GM23248 (cell line): Measurements from ENCODE around the gene OR51E2. TPM values are rescaled to one million over a fixed set of nuclear protein-coding genes. Genes with fewer than 3 reads are reported as not detected.

ENCODE experiments used
- DNase-seq: peaks from one replicate; pipeline ENCODE4 v3.0.0-alpha.2; 2015
- H2AFZ ChIP-seq: fragments of 200-600 bp; sonication (generic); 2 replicates; pipeline ENCODE4 v1.6.1; 2016; ENCODE audit warnings: antibody characterized with exemption
- H3F3A ChIP-seq: fragments of 200-600 bp; sonication (generic); 2 replicates; pipeline ENCODE4 v1.6.1; 2016; ENCODE audit warnings: mild to moderate bottlenecking, antibody characterized with exemption, mixed run types; ENCODE audit not compliant: insufficient read depth
- H3K27ac ChIP-seq: fragments of 200-600 bp; sonication (generic); 2 replicates; pipeline ENCODE4 v1.5.1; 2016; ENCODE audit warnings: mild to moderate bottlenecking
- H3K27me3 ChIP-seq: fragments of 200-600 bp; sonication (generic); replicated peaks from 2 replicates; pipeline ENCODE4 v1.6.1; 2016; ENCODE audit warnings: mild to moderate bottlenecking; ENCODE audit not compliant: insufficient read depth
- H3K36me3 ChIP-seq: fragments of 200-600 bp; sonication (generic); 2 replicates; pipeline ENCODE4 v1.6.1; 2016; ENCODE audit warnings: low read depth, mild to moderate bottlenecking
- H3K4me1 ChIP-seq: fragments of 200-600 bp; sonication (generic); 2 replicates; pipeline ENCODE4 v1.6.1; 2016; ENCODE audit warnings: mild to moderate bottlenecking; ENCODE audit not compliant: insufficient read depth
- H3K4me2 ChIP-seq: fragments of 200-600 bp; sonication (generic); one replicate; pipeline ENCODE4 v1.6.1; 2016; ENCODE audit warnings: mild to moderate bottlenecking; ENCODE audit not compliant: unreplicated experiment
- H3K4me3 ChIP-seq: fragments of 200-600 bp; sonication (generic); 2 replicates; pipeline ENCODE4 v1.5.1; 2016; ENCODE audit warnings: mild to moderate bottlenecking
- H3K79me2 ChIP-seq: fragments of 200-600 bp; sonication (generic); 2 replicates; pipeline ENCODE4 v1.6.1; 2016; ENCODE audit warnings: mild to moderate bottlenecking; ENCODE audit not compliant: insufficient read depth
- H3K9ac ChIP-seq: fragments of 200-600 bp; sonication (generic); 2 replicates; pipeline ENCODE4 v1.6.1; 2016; ENCODE audit warnings: mild to moderate bottlenecking
- H3K9me2 ChIP-seq: fragments of 200-600 bp; sonication (generic); 2 replicates; pipeline ENCODE4 v1.6.1; 2016; ENCODE audit warnings: mixed run types, mild to moderate bottlenecking, moderate library complexity; ENCODE audit not compliant: insufficient read depth
- H3K9me3 ChIP-seq: fragments of 200-600 bp; sonication (generic); one replicate; pipeline ENCODE4 v1.6.1; 2017; ENCODE audit warnings: low read depth
- H4K20me1 ChIP-seq: fragments of 200-600 bp; sonication (generic); 2 replicates; pipeline ENCODE4 v1.6.0; 2016; ENCODE audit not compliant: insufficient read depth
- EZH2 ChIP-seq: fragments of 200-600 bp; sonication (generic); IDR thresholded peaks from 2 replicates; pipeline ENCODE4 v1.6.1; 2018; ENCODE audit warnings: antibody characterized with exemption, mild to moderate bottlenecking; ENCODE audit not compliant: insufficient read depth, poor library complexity, severe bottlenecking
- EZH2phosphoT487 ChIP-seq: fragments of 200-600 bp; sonication (generic); IDR thresholded peaks from 2 replicates; pipeline ENCODE4 v1.6.1; 2018; ENCODE audit warnings: antibody characterized with exemption, moderate library complexity, mild to moderate bottlenecking, low read depth; ENCODE audit not compliant: insufficient read depth
- WGBS, 2 experiments: methylation state at CpG; one replicate each; pipeline ENCODE4 v1.1.6; 2015 to 2017; ENCODE audit warnings: low lambda C conversion rate in 2 of 2, low coverage in 1 of 2; ENCODE audit errors: missing lambda C conversion rate in 2 of 2; 5-methylcytosine and 5-hydroxymethylcytosine counted together
- in situ Hi-C: fragments of 300-500 bp; cut with MboI; formaldehyde crosslinking; loops from 2 replicates; pipeline ENCODE4 v1.15.0; 2020
- polyA plus RNA-seq: library from polyadenylated mRNA; unstranded; fragments of >200 nt; fragmentation: Nextera tagmentation; extraction: Ambion mirVana; gene quantifications from 2 replicates; pipeline ENCODE4 v1.2.1, GENCODE V29; 2016
- total RNA-seq: library from RNA; depleted of rRNA; stranded (reverse); fragments of >200 nt; shearing (Covaris generic); gene quantifications from 2 replicates; pipeline ENCODE4 v1.2.3, GENCODE V29; 2014

Gene OR51E2
- total and polyA plus RNA-seq, 2 experiments from 2014 or later = not detected

- no peak for DNase-seq
- H3K27ac ChIP-seq = no peak overlapping the region
- no peak overlapping the region for H3K9ac ChIP-seq
- H2AFZ ChIP-seq = no peak overlapping the region
- H3K9me2 ChIP-seq = no peaks in the 10 kb centered on the region
- no peaks in the 10 kb centered on the region for H3K79me2 ChIP-seq
- 26 to 31% methylated on average over 3 to 4 of the region's 4 CpGs for WGBS, 2 experiments
- TF ChIP-seq EZH2 (no peak), EZH2phosphoT487 (no peak)
- H3K9me3 ChIP-seq = no peaks in the 10 kb centered on the region
- H3K4me1 ChIP-seq = no peaks in the 10 kb centered on the region
- H3F3A ChIP-seq = no peaks in the 10 kb centered on the region
- H3K27me3 ChIP-seq = no peaks in the 10 kb centered on the region
- no peak overlapping the region for H3K4me2 ChIP-seq
- H3K36me3 ChIP-seq = no peaks in the 10 kb centered on the region
- in situ Hi-C loops = loop anchor here (10.0 to 25.0 kb wide), 2 partner anchors 361 to 743 kb away; partner anchors contain the start of gene OR51M1
- H3K4me3 ChIP-seq = no peak overlapping the region
- no peaks in the 10 kb centered on the region for H4K20me1 ChIP-seq
Observed at GRCh38 chr11:4644233-4644632, 53.4 kb downstream of the OR51E2 start.

- no peak within 1 kb of the TSS for H3K9ac ChIP-seq
- H3K4me3 ChIP-seq = no peak within 1 kb of the TSS
- H3K27me3 ChIP-seq = no peaks in the 10 kb centered on the region
- no peaks in the 10 kb centered on the region for H4K20me1 ChIP-seq
- H3K27ac ChIP-seq = no peak within 1 kb of the TSS
- DNase-seq = no peak
- in situ Hi-C loops = loop anchor here (10.0 to 25.0 kb wide), 2 partner anchors 361 to 744 kb away; partner anchors contain the start of gene OR51M1
- no peaks in the 10 kb centered on the region for H3K36me3 ChIP-seq
- H3K9me3 ChIP-seq = no peaks in the 10 kb centered on the region
- H3K79me2 ChIP-seq = no peaks in the 10 kb centered on the region
- H3K9me2 ChIP-seq = no peaks in the 10 kb centered on the region
- H3F3A ChIP-seq = no peaks in the 10 kb centered on the region
- no peak within 1 kb of the TSS for H2AFZ ChIP-seq
- 43 to 48% methylated on average over 3 of the region's 3 CpGs for WGBS, 2 experiments
- TF ChIP-seq EZH2 = no peak
- no peak for TF ChIP-seq EZH2phosphoT487
- no peaks in the 10 kb centered on the region for H3K4me1 ChIP-seq
- H3K4me2 ChIP-seq = no peak within 1 kb of the TSS
Observed at GRCh38 chr11:4643682-4644081, 54.0 kb downstream of the OR51E2 start, which contains the start of gene OR51E1. OR51E1 (plus strand) TSS chr11:4643982; CDS start chr11:4652527, 8,545 bp downstream.

GRCh38 chr11:4643076-4643475, 54.6 kb downstream of the OR51E2 start:
- Histone ChIP-seq H3K4me3 (no peak overlapping the region), H3K27me3 (peaks cover 3% of the 10 kb centered on the region; the same call in 1 of the 2 replicates), H3K4me1 (no peaks in the 10 kb centered on the region), H3K36me3 (no peaks in the 10 kb centered on the region), H3K9me2 (no peaks in the 10 kb centered on the region), H3K9ac (no peak overlapping the region), H3K79me2 (no peaks in the 10 kb centered on the region), H3F3A (no peaks in the 10 kb centered on the region), H3K4me2 (no peak overlapping the region), H2AFZ (no peak overlapping the region), H3K27ac (no peak overlapping the region), H3K9me3 (no peaks in the 10 kb centered on the region), H4K20me1 (no peaks in the 10 kb centered on the region)
- TF ChIP-seq EZH2 (no peak), EZH2phosphoT487 (no peak)
- DNase-seq = no peak
- 16 to 25% methylated on average over 5 of the region's 5 CpGs for WGBS, 2 experiments
- in situ Hi-C loops = loop anchor here (10.0 to 25.0 kb wide), 2 partner anchors 362 to 744 kb away; partner anchors contain the start of gene OR51M1

- no peaks in the 10 kb centered on the region for H3F3A ChIP-seq
- 31 to 44% methylated on average over 7 of the region's 7 CpGs for WGBS, 2 experiments
- H2AFZ ChIP-seq = no peak overlapping the region
- no peaks in the 10 kb centered on the region for H4K20me1 ChIP-seq
- peaks cover 10% of the 10 kb centered on the region; the same call in 1 of the 2 replicates for H3K27me3 ChIP-seq
- H3K36me3 ChIP-seq = no peaks in the 10 kb centered on the region
- TF ChIP-seq EZH2 = no peak
- no peak for TF ChIP-seq EZH2phosphoT487
- no peaks in the 10 kb centered on the region for H3K9me3 ChIP-seq
- H3K4me1 ChIP-seq = no peaks in the 10 kb centered on the region
- in situ Hi-C loops = loop anchor here (10.0 to 25.0 kb wide), 2 partner anchors 363 to 745 kb away; partner anchors contain the start of gene OR51M1
- H3K4me3 ChIP-seq = no peak overlapping the region
- H3K79me2 ChIP-seq = no peaks in the 10 kb centered on the region
- H3K27ac ChIP-seq = no peak overlapping the region
- no peak overlapping the region for H3K4me2 ChIP-seq
- H3K9ac ChIP-seq = no peak overlapping the region
- DNase-seq = no peak
- H3K9me2 ChIP-seq = no peaks in the 10 kb centered on the region
Observed at GRCh38 chr11:4642043-4642442, 55.6 kb downstream of the OR51E2 start.
